Progenitor cell of endocrine pancreas (in vitro differentiated cells): Measurements from ENCODE around the gene PAPOLG. TPM values are rescaled to one million over a fixed set of nuclear protein-coding genes. Genes with fewer than 3 reads are reported as not detected.

Experiments used
- DNase-seq: peaks from one replicate; pipeline ENCODE4 v3.0.0; 2021; ENCODE audit warnings: low spot score; ENCODE audit not compliant: unreplicated experiment
- H3K27ac Mint-ChIP-seq: 2 replicates; pipeline ENCODE4 v1.8.0; 2021; ENCODE audit warnings: mild to moderate bottlenecking, moderate library complexity, mixed read lengths
- H3K27me3 Mint-ChIP-seq: 2 replicates; pipeline ENCODE4 v1.8.0; 2021; ENCODE audit warnings: mixed read lengths
- H3K36me3 Mint-ChIP-seq: 2 replicates; pipeline ENCODE4 v1.8.0; 2022; ENCODE audit warnings: mixed read lengths; ENCODE audit not compliant: insufficient read depth
- H3K4me1 Mint-ChIP-seq: 2 replicates; pipeline ENCODE4 v1.8.0; 2021; ENCODE audit warnings: low read depth, mixed read lengths
- H3K4me3 Mint-ChIP-seq: 2 replicates; pipeline ENCODE4 v1.8.0; 2021; ENCODE audit warnings: low read depth, mild to moderate bottlenecking, moderate library complexity, mixed read lengths
- H3K9me3 Mint-ChIP-seq: 2 replicates; pipeline ENCODE4 v1.8.0; 2021; ENCODE audit warnings: low read depth, mixed read lengths
- total RNA-seq: library from RNA; stranded (reverse); gene quantifications from 2 replicates; pipeline ENCODE4 v1.2.1, GENCODE V29; 2021
- TF ChIP-seq, protein P1 (sequence below): fragments of 200-600 bp; sonication (generic); IDR thresholded peaks from one replicate; pipeline ENCODE4 v1.5.0; 2021; ENCODE audit warnings: antibody characterized with exemption, mild to moderate bottlenecking; ENCODE audit not compliant: unreplicated experiment

Gene PAPOLG
- total RNA-seq, 1 donor from 2014 or later: 31.8 TPM

GRCh38 chr2:60717691-60718090, 38.4 kb upstream of the PAPOLG start:
- no peaks in the 10 kb centered on the region for H3K9me3 Mint-ChIP-seq
- no peak overlapping the region for H3K27ac Mint-ChIP-seq
- no peaks in the 10 kb centered on the region for H3K4me1 Mint-ChIP-seq
- no peaks in the 10 kb centered on the region for H3K36me3 Mint-ChIP-seq
- H3K4me3 Mint-ChIP-seq: no peak overlapping the region
- TF ChIP-seq, protein P1, sequence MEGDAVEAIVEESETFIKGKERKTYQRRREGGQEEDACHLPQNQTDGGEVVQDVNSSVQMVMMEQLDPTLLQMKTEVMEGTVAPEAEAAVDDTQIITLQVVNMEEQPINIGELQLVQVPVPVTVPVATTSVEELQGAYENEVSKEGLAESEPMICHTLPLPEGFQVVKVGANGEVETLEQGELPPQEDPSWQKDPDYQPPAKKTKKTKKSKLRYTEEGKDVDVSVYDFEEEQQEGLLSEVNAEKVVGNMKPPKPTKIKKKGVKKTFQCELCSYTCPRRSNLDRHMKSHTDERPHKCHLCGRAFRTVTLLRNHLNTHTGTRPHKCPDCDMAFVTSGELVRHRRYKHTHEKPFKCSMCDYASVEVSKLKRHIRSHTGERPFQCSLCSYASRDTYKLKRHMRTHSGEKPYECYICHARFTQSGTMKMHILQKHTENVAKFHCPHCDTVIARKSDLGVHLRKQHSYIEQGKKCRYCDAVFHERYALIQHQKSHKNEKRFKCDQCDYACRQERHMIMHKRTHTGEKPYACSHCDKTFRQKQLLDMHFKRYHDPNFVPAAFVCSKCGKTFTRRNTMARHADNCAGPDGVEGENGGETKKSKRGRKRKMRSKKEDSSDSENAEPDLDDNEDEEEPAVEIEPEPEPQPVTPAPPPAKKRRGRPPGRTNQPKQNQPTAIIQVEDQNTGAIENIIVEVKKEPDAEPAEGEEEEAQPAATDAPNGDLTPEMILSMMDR: no peak
- H3K27me3 Mint-ChIP-seq: no peaks in the 10 kb centered on the region
- DNase-seq: no peak

DNA sequence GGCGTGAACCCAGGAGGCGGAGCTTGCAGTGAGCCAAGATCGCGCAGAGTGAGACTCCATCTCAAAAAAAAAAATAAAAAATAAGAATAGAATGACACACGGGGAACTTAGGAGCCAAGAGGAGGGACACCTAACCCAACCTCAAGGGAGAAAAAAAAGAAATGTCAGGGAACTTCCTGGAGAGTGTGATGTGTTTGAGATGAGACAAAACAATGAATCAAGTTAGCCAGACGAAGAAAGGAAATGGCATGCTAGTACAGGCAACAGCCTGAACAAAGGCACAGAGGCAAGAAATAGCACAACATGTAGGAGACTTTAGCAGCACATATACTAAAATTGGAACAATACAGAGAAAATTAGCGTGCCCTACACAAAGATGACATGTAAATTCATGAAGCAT, 36.7 kb upstream of the PAPOLG start:
- no peak overlapping the region for H3K27ac Mint-ChIP-seq
- no peak for DNase-seq
- no peaks in the 10 kb centered on the region for H3K9me3 Mint-ChIP-seq
- no peaks in the 10 kb centered on the region for H3K27me3 Mint-ChIP-seq
- H3K4me3 Mint-ChIP-seq: no peak overlapping the region
- no peaks in the 10 kb centered on the region for H3K36me3 Mint-ChIP-seq
- H3K4me1 Mint-ChIP-seq: no peaks in the 10 kb centered on the region
- TF ChIP-seq, protein P1: no peak

DNA sequence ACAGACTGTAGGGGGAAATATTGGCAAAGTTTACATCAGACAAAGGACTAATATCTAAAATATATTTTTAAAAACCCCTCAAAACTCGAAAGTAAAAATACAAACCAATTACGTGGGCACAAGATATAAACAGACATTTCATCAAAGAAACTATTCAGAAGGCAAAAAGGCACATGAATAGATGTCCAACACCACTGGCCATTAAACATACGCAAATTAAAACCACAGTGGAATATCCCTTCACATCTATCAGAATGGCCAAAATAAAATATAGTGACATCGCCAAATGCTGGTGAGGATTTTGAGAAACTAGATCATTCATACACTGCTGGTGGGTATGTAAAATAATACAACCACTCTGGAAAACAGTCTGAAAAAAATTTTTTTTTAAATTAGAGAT, 30.6 kb upstream of the PAPOLG start:
- TF ChIP-seq, protein P1: no peak
- no peaks in the 10 kb centered on the region for H3K4me1 Mint-ChIP-seq
- H3K27me3 Mint-ChIP-seq: no peaks in the 10 kb centered on the region
- peaks cover 4% of the 10 kb centered on the region for H3K9me3 Mint-ChIP-seq
- no peak for DNase-seq
- H3K36me3 Mint-ChIP-seq: peaks cover 2% of the 10 kb centered on the region
- no peak overlapping the region for H3K4me3 Mint-ChIP-seq
- H3K27ac Mint-ChIP-seq: no peak overlapping the region

DNA sequence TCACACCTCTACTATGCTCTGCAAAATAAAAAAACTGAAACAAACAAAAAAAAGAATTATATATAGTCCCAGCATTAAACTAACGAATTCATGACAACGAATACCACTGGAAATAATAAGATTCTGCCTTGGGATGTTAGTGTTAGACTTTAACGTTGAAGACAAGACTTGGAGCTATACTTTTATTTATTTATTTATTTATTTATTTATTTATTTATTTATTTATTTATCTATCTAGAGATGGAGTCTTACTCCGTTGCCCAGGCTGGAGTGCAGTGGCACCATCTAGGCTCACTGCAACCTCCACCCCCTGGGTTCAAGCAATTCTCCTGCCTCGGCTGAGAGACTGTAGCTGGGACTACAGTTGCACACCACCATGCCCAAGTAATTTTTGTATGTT, 27.2 kb upstream of the PAPOLG start:
- DNase-seq: no peak
- Mint-ChIP-seq H3K36me3 (peaks cover 2% of the 10 kb centered on the region), H3K27me3 (no peaks in the 10 kb centered on the region), H3K27ac (no peak overlapping the region), H3K9me3 (peaks cover 4% of the 10 kb centered on the region), H3K4me1 (no peaks in the 10 kb centered on the region), H3K4me3 (no peak overlapping the region)
- TF ChIP-seq, protein P1: no peak

- Mint-ChIP-seq H3K27me3 (peaks cover 33% of the 10 kb centered on the region), H3K27ac (no peak overlapping the region)
Measured at GRCh38 chr2:60735496-60736250, 20.4 kb upstream of the PAPOLG start.

More at GRCh38 chr2:60735496-60736250, 20.4 kb upstream of the PAPOLG start:
- TF ChIP-seq, protein P1: no peak
- H3K36me3 Mint-ChIP-seq: no peaks in the 10 kb centered on the region
- no peak for DNase-seq
- H3K9me3 Mint-ChIP-seq: peaks cover 2% of the 10 kb centered on the region
- H3K4me3 Mint-ChIP-seq: peak overlapping the region; percentile 74
- peaks cover 1% of the 10 kb centered on the region for H3K4me1 Mint-ChIP-seq
